ENCODE results near the gene GBA2.

GBA2 gene

GRCh38 chr9:35736201-35736633 is 12.8 kb downstream of the GBA2 start:
- peak; percentile 58 for DNase-seq

GRCh38 chr9:35734096-35734495 is 14.9 kb downstream of the GBA2 start:
- DNase-seq = no peak

GRCh38 chr9:35732800-35733541 is 16.1 kb downstream of the GBA2 start:
- peak; percentile 75 for DNase-seq

- peak; percentile 96 for DNase-seq
Observed at GRCh38 chr9:35732185-35732799, 16.7 kb downstream of the GBA2 start, which contains the start of the genes CREB3 and TLN1. TSS of gene CREB3 (plus strand) at chr9:35732666. CDS start at chr9:35732773, 107 bp downstream. TSS of gene TLN1 (minus strand) at chr9:35732195. CDS start at chr9:35725694, 6,501 bp downstream.

GRCh38 chr9:35731415-35732184 is 17.4 kb downstream of the GBA2 start:
- DNase-seq = no peak

GRCh38 chr9:35730486-35730854 is 18.6 kb downstream of the GBA2 start:
- no peak for DNase-seq

- DNase-seq = peak; percentile 87
Observed at GRCh38 chr9:35729700-35730485, 19.1 kb downstream of the GBA2 start.

GRCh38 chr9:35729101-35729500 is 19.9 kb downstream of the GBA2 start:
- no peak for DNase-seq

- DNase-seq = no peak
Observed at GRCh38 chr9:35728041-35728971, 20.7 kb downstream of the GBA2 start.

- DNase-seq = no peak
Observed at GRCh38 chr9:35727676-35728040, 21.4 kb downstream of the GBA2 start.

GRCh38 chr9:35726931-35727330 is 22.1 kb downstream of the GBA2 start:
- DNase-seq = peak; percentile 55

GRCh38 chr9:35725362-35725761 is 23.7 kb downstream of the GBA2 start:
- no peak for DNase-seq

- no peak for DNase-seq
Observed at GRCh38 chr9:35723908-35724307, 25.1 kb downstream of the GBA2 start.

GRCh38 chr9:35723426-35723825 is 25.6 kb downstream of the GBA2 start:
- DNase-seq = no peak

- no peak for DNase-seq
Observed at GRCh38 chr9:35719546-35719945, 29.5 kb downstream of the GBA2 start.

- DNase-seq = no peak
Observed at GRCh38 chr9:35718721-35719511, 30.1 kb downstream of the GBA2 start.

GRCh38 chr9:35717132-35717870 is 31.7 kb downstream of the GBA2 start:
- DNase-seq = no peak

- DNase-seq = no peak
Observed at GRCh38 chr9:35716230-35716629, 32.8 kb downstream of the GBA2 start.

- DNase-seq = no peak
Observed at GRCh38 chr9:35714579-35715252, 34.3 kb downstream of the GBA2 start.

- no peak for DNase-seq
Observed at GRCh38 chr9:35714123-35714522, 34.9 kb downstream of the GBA2 start.

Measured in 8988T (cell line).